Liver (tissue), 9 donors: ENCODE data around the gene HDC. TPM values are rescaled to one million over a fixed set of nuclear protein-coding genes. Genes with fewer than 3 reads are reported as not detected.

Experiments used
- DNase-seq: peaks from one replicate; pipeline ENCODE4 v3.0.0-alpha.2; 2017; ENCODE audit warnings: low spot score
- H3K27ac ChIP-seq, 2 donors: one replicate each; pipeline ENCODE4 v1.7.0; 2013; ENCODE audit warnings: inconsistent platforms in 2 of 2, low read length in 2 of 2, control low read depth in 1 of 2, low read depth in 1 of 2, mild to moderate bottlenecking in 1 of 2
- H3K27me3 ChIP-seq, 4 donors: one replicate each; pipeline versions ENCODE4 v1.6.1 to v1.7.0; 2013; ENCODE audit warnings: low read length in 3 of 4, inconsistent platforms in 1 of 4, mild to moderate bottlenecking in 1 of 4, moderate library complexity in 1 of 4; ENCODE audit not compliant: control insufficient read depth in 4 of 4, insufficient read depth in 4 of 4
- H3K36me3 ChIP-seq, 4 donors: one replicate each; pipeline versions ENCODE4 v1.6.1 to v1.7.0; 2013; ENCODE audit warnings: low read length in 3 of 4, mild to moderate bottlenecking in 3 of 4, low read depth in 1 of 4, moderate library complexity in 1 of 4; ENCODE audit not compliant: control insufficient read depth in 4 of 4, insufficient read depth in 3 of 4
- H3K4me1 ChIP-seq, 4 donors: one replicate each; pipeline versions ENCODE4 v1.6.1 to v1.7.0; 2013; ENCODE audit warnings: low read length in 3 of 4, mild to moderate bottlenecking in 3 of 4, moderate library complexity in 1 of 4; ENCODE audit not compliant: control insufficient read depth in 4 of 4, insufficient read depth in 4 of 4
- H3K4me3 ChIP-seq, 3 donors: one replicate each; pipeline versions ENCODE4 v1.6.1 to v1.7.0; 2013; ENCODE audit warnings: low read length in 3 of 3, control low read depth in 1 of 3, low read depth in 1 of 3, mild to moderate bottlenecking in 1 of 3
- H3K9ac ChIP-seq, 2 donors: one replicate each; pipeline ENCODE4 v1.7.0; 2013; ENCODE audit warnings: low read length in 2 of 2, mild to moderate bottlenecking in 2 of 2, moderate library complexity in 2 of 2, control low read depth in 1 of 2, low read depth in 1 of 2
- H3K9me3 ChIP-seq, 4 donors: one replicate each; pipeline versions ENCODE4 v1.6.1 to v1.7.0; 2013; ENCODE audit warnings: low read length in 3 of 4; ENCODE audit not compliant: control insufficient read depth in 4 of 4
- ATF3 ChIP-seq: IDR thresholded peaks from 2 replicates; pipeline ENCODE4 v1.6.1; 2016; ENCODE audit warnings: antibody characterized with exemption
- CTCF ChIP-seq: fragments of 150-350 bp; IDR thresholded peaks from 2 replicates; pipeline ENCODE4 v1.5.1; 2017; ENCODE audit warnings: improper control_type of control experiment, low read depth, low read length; ENCODE audit not compliant: missing input control
- EGR1 ChIP-seq, 2 donors: IDR thresholded peaks; 2 replicates each; pipeline ENCODE4 v1.6.1; 2016 to 2018; ENCODE audit warnings: antibody characterized with exemption in 2 of 2, low read depth in 2 of 2
- FOXA1 ChIP-seq: IDR thresholded peaks from 2 replicates; pipeline ENCODE4 v1.6.1; 2016; ENCODE audit warnings: antibody characterized with exemption
- FOXA2 ChIP-seq: IDR thresholded peaks from 2 replicates; pipeline ENCODE4 v1.6.1; 2016; ENCODE audit warnings: antibody characterized with exemption
- GABPA ChIP-seq, 2 donors: IDR thresholded peaks in 1 of 2; conservative IDR thresholded peaks in 1 of 2; 2 replicates each; pipeline ENCODE4 v1.6.1; 2016; ENCODE audit warnings: antibody characterized with exemption in 2 of 2, mild to moderate bottlenecking in 1 of 2, moderate library complexity in 1 of 2
- HNF4A ChIP-seq, 2 donors: conservative IDR thresholded peaks; 2 replicates each; pipeline ENCODE4 v1.6.1; 2016; ENCODE audit warnings: antibody characterized with exemption in 2 of 2, mild to moderate bottlenecking in 2 of 2
- HNF4G ChIP-seq: IDR thresholded peaks from 2 replicates; pipeline ENCODE4 v1.6.1; 2016; ENCODE audit warnings: antibody characterized with exemption
- JUND ChIP-seq, 2 donors: IDR thresholded peaks; 2 replicates each; pipeline ENCODE4 v1.6.1; 2016; ENCODE audit warnings: antibody characterized with exemption in 2 of 2
- MAX ChIP-seq: IDR thresholded peaks from 2 replicates; pipeline ENCODE4 v1.6.1; 2016; ENCODE audit warnings: antibody characterized with exemption
- NR2F2 ChIP-seq: IDR thresholded peaks from 2 replicates; pipeline ENCODE4 v1.6.1; 2016; ENCODE audit warnings: antibody characterized with exemption
- RAD21 ChIP-seq, 2 donors: IDR thresholded peaks; 2 replicates each; pipeline ENCODE4 v1.6.1; 2016; ENCODE audit warnings: antibody characterized with exemption in 2 of 2, mild to moderate bottlenecking in 2 of 2
- REST ChIP-seq: IDR thresholded peaks from 2 replicates; pipeline ENCODE4 v1.6.1; 2016; ENCODE audit warnings: antibody characterized with exemption, mild to moderate bottlenecking
- RXRA ChIP-seq, 2 donors: IDR thresholded peaks; 2 replicates each; pipeline ENCODE4 v1.6.1; 2017 to 2018; ENCODE audit warnings: antibody characterized with exemption in 2 of 2, mild to moderate bottlenecking in 1 of 2
- SP1 ChIP-seq: IDR thresholded peaks from 2 replicates; pipeline ENCODE4 v1.6.1; 2018; ENCODE audit warnings: antibody characterized with exemption, mild to moderate bottlenecking
- TAF1 ChIP-seq: conservative IDR thresholded peaks from 2 replicates; pipeline ENCODE4 v1.6.1; 2016; ENCODE audit warnings: antibody characterized with exemption, mild to moderate bottlenecking
- YY1 ChIP-seq: IDR thresholded peaks from 2 replicates; pipeline ENCODE4 v1.6.1; 2016; ENCODE audit warnings: antibody characterized with exemption, mild to moderate bottlenecking
- ZBTB33 ChIP-seq: IDR thresholded peaks from 2 replicates; pipeline ENCODE4 v1.6.1; 2016; ENCODE audit warnings: antibody characterized with exemption
- WGBS: extraction: QIAGEN DNeasy Blood & Tissue Kit; methylation state at CpG from one replicate; pipeline ENCODE4 v1.1.7; 2013; 5-methylcytosine and 5-hydroxymethylcytosine counted together
- polyA plus RNA-seq, 2 donors: library from polyadenylated mRNA; stranded (reverse) in 1 of 2; unstranded in 1 of 2; fragments of 200-250 nt in 1 of 2; fragments of >200 nt in 1 of 2; fragmentation: Nextera tagmentation in 1 of 2; extraction: Ambion mirVana in 1 of 2; gene quantifications; one replicate each; pipeline versions ENCODE4 v1.2.1 to v1.2.3, GENCODE V29; 2013 to 2015
- total RNA-seq, 2 donors: library from RNA; depleted of rRNA; stranded (reverse); fragments of >200 nt; gene quantifications; one replicate each; pipeline ENCODE4 v1.2.3, GENCODE V29; 2014
- donor health status: healthy.
- donor health status: healthy.
- donor health status: healthy.
- donor health status: healthy.
- donor health status: healthy.

The HDC gene
- total and polyA plus RNA-seq, 4 donors: 0.07 to 3.0 (median 0.78) TPM

- Histone ChIP-seq H3K9ac (no peak overlapping the region), H3K27ac (peak overlapping the region; percentile 46 to 50), H3K4me1 (peaks cover 3 to 31% (median 23%) of the 10 kb centered on the region in 4 donors), H3K9me3 (no peaks in the 10 kb centered on the region), H3K36me3 (peaks cover 0 to 41% (median 28%) of the 10 kb centered on the region in 4 donors), H3K4me3 (no peak overlapping the region), H3K27me3 (no peaks in the 10 kb centered on the region)
- peak; percentile 40 for TF ChIP-seq ZBTB33
- peak; percentile 43 to 58 for TF ChIP-seq HNF4A (conservative IDR thresholded peaks at IDR 0.05)
- TF ChIP-seq REST: peak; percentile 97
- TF ChIP-seq RXRA (IDR thresholded peaks at IDR 0.05): peak; percentile 32 to 77
- no peak for TF ChIP-seq FOXA1
- no peak for TF ChIP-seq JUND (IDR thresholded peaks at IDR 0.05)
- TF ChIP-seq NR2F2: no peak
- no peak for TF ChIP-seq HNF4G
- peak; percentile 56 for TF ChIP-seq SP1
- no peak for TF ChIP-seq GABPA (IDR thresholded peaks at IDR 0.05 in 1 of 2, conservative IDR thresholded peaks at IDR 0.05 in 1 of 2)
- peak in 1 of 2 donors; percentile 50 for TF ChIP-seq RAD21 (IDR thresholded peaks at IDR 0.05)
- no peak for TF ChIP-seq CTCF
- peak; percentile 15 for TF ChIP-seq ATF3
- TF ChIP-seq YY1: no peak
- TF ChIP-seq TAF1: no peak
- no peak for TF ChIP-seq FOXA2
- TF ChIP-seq MAX: peak; percentile 82
- TF ChIP-seq EGR1 (IDR thresholded peaks at IDR 0.05; ENCODE audit: low read depth in 2 of 2): peak in 1 of 2 donors; percentile 30
- WGBS: 54% methylated on average over 5 of the region's 5 CpGs
- DNase-seq: no peak
Measured at GRCh38 chr15:50224606-50225005, 40.9 kb downstream of the HDC start.
